ENCODE measurements around the gene BCL6B.

The BCL6B gene

GRCh38 chr17:7035591-7036368, 12.9 kb downstream of the BCL6B start, which contains the start of gene SLC16A13:
Gene SLC16A13 (plus strand): TSS chr17:7036015. CDS start chr17:7036383, 368 bp downstream.
- TF ChIP-seq CTCF (conservative IDR thresholded peaks at IDR 0.05), result no peak
- H3K27ac ChIP-seq, result peak within 1 kb of the TSS; percentile 71

GRCh38 chr17:7038025-7038862, 15.4 kb downstream of the BCL6B start:
- TF ChIP-seq CTCF (conservative IDR thresholded peaks at IDR 0.05), result no peak
- no peak overlapping the region for H3K27ac ChIP-seq

GRCh38 chr17:7039832-7040231, 17.0 kb downstream of the BCL6B start:
- no peak overlapping the region for H3K27ac ChIP-seq
- no peak for TF ChIP-seq CTCF (conservative IDR thresholded peaks at IDR 0.05)

DNA sequence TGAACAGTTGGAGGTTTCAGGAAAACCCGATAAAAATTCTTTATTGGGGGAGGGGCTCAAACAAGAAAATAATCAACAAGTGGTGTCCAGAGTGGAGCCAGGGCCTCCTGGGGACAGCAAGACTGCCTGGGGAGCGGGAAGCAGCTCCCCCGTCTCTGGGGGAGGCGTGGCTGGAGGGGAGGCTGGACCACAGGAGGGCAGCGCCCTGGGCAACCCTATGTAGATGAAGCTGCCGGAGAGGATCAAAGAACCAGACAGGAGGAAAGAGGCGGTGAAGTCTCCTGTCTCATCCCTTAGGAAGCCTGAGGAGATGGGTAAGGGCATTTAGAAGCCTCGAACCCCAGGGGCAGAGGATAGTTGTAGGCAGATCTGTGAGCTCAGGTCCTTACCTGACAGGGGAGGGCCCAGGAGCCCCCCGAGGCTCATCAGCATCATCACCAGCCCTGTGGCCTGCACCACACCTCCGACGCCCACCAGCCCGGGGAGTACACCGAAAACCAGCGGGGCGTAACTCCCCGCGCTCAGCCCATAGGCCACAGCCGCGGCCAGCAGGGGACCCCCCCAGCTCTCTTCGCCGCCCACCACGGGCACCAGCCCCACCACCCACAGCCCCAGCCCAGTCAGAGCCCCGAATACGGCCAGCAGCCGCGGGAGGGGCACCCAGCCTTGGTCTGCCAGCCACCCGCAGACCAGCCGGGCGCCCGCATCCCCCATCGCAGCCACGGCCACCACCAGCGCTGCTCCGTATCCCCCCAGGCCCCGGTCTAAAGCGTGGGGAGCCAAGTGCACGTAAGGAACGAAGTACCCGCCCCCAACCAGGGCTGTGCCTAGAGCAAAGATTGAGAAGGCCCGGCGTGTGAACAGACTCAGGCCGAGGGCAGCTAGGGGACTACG, 19.0 kb downstream of the BCL6B start:
- TF ChIP-seq CTCF (conservative IDR thresholded peaks at IDR 0.05), result no peak
- no peak overlapping the region for H3K27ac ChIP-seq

- no peak for TF ChIP-seq CTCF (conservative IDR thresholded peaks at IDR 0.05)
- no peak overlapping the region for H3K27ac ChIP-seq
These were observed 19.8 kb downstream of the BCL6B start for GRCh38 chr17:7042501-7043181.

GRCh38 chr17:7043182-7043496, 20.3 kb downstream of the BCL6B start:
- no peak overlapping the region for H3K27ac ChIP-seq
- TF ChIP-seq CTCF (conservative IDR thresholded peaks at IDR 0.05), result no peak
